ENCODE results near the gene TMEM97.
"Not testable (repeated sequence)": the region's sequence is repeated elsewhere in the genome, so short reads cannot be mapped to it uniquely, and the experiment has no call there.

TMEM97 gene

GRCh38 chr17:28318759-28319597, at the start of gene TMEM97:
Gene TMEM97 (plus strand): TSS chr17:28319200. CDS start chr17:28319240, 40 bp downstream.
- DNase-seq, result peak; percentile 88

GRCh38 chr17:28270055-28270454, 48.9 kb upstream of the TMEM97 start:
- no peak for DNase-seq

- no peak for DNase-seq
Observed at GRCh38 chr17:28270926-28271325, 48.1 kb upstream of the TMEM97 start.

- no peak for DNase-seq
Observed at GRCh38 chr17:28271431-28271830, 47.6 kb upstream of the TMEM97 start.

GRCh38 chr17:28272166-28272565, 46.8 kb upstream of the TMEM97 start:
- DNase-seq, result no peak

GRCh38 chr17:28273341-28273740, 45.7 kb upstream of the TMEM97 start:
- DNase-seq, result not testable (repeated sequence)

GRCh38 chr17:28274591-28275265, 44.3 kb upstream of the TMEM97 start:
- no peak for DNase-seq

- no peak for DNase-seq
Observed at GRCh38 chr17:28276011-28276410, 43.0 kb upstream of the TMEM97 start.

GRCh38 chr17:28279411-28279810, 39.6 kb upstream of the TMEM97 start:
- DNase-seq, result no peak

- DNase-seq, result no peak
Observed at GRCh38 chr17:28280826-28281225, 38.2 kb upstream of the TMEM97 start.

- DNase-seq, result no peak
Observed at GRCh38 chr17:28282596-28282995, 36.4 kb upstream of the TMEM97 start.

GRCh38 chr17:28285965-28286364, 33.0 kb upstream of the TMEM97 start:
- no peak for DNase-seq

GRCh38 chr17:28290703-28291102, 28.3 kb upstream of the TMEM97 start:
- no peak for DNase-seq

- DNase-seq, result no peak
Observed at GRCh38 chr17:28291780-28292330, 27.1 kb upstream of the TMEM97 start.

GRCh38 chr17:28292878-28293277, 26.1 kb upstream of the TMEM97 start:
- not testable (repeated sequence) for DNase-seq

GRCh38 chr17:28293994-28294393, 25.0 kb upstream of the TMEM97 start:
- no peak for DNase-seq

- DNase-seq, result no peak
Observed at GRCh38 chr17:28295677-28296578, 23.1 kb upstream of the TMEM97 start.

- DNase-seq, result no peak
Observed at GRCh38 chr17:28298449-28298848, 20.6 kb upstream of the TMEM97 start.

- no peak for DNase-seq
Observed at GRCh38 chr17:28306954-28307401, 12.0 kb upstream of the TMEM97 start.

- no peak for DNase-seq
Observed at GRCh38 chr17:28313841-28314240, 5.2 kb upstream of the TMEM97 start.

- DNase-seq, result no peak
Observed at GRCh38 chr17:28315846-28316705, 2.9 kb upstream of the TMEM97 start.
